Measurements from ENCODE around the gene CEP250. TPM values are rescaled to one million over a fixed set of nuclear protein-coding genes. Genes with fewer than 3 reads are reported as not detected.
A peak's percentile ranks its signal among the peaks of the same experiment; 100 is the strongest.
"Not testable (repeated sequence)": the region's sequence is repeated elsewhere in the genome, so short reads cannot be mapped to it uniquely, and the experiment has no call there.

CEP250 gene
- total RNA-seq, 2 donors from 2014 or later, result 11.1 to 17.3 TPM

DNA sequence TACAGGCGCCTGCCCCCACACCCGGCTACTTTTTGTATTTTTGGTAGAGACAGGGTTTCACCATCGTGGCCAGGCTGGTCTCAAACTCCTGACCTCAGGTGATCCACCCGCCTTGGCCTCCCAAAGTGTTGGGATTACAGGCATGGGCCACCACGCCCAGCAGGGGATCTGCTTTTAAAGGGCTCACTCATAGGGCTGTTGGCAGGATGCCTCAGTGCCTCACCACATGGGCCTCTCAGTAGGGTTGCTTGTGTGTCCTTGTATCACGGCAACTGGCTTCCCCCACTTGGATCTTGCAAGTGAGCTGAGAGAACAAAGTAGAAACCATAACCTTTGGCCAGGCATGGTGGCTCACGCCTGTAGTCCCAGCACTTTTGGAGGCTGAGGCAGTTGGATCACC is 89.5 kb downstream of the CEP250 start:
- intact Hi-C loops (cut with DNase I), result loop anchor here in 1 of 2 donors (5.0 kb wide), 1 partner anchor 72 kb away; the partner anchor contains the start of gene SPAG4
- DNase-seq, ATAC-seq: not testable (repeated sequence)

DNA sequence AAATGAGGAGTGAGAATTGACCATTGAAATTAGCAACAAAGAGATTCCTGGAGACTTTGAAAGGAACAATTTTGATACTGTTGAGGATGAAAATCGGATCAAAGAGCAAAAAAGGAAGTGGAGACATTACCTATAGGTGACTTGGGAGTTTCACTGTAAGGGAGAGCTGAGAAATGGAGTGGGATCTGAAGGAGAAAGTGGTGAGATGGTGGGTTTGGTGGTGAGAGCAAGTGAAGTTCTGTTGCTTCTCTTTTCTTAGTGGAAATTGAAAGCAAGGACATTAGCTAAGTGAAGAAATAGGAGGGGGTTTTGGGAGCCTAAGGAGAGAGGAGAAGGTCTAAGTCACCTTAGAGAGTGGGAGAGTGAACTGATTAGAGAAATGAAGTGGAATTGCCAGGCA is 90.7 kb downstream of the CEP250 start:
- no peak for ATAC-seq
- DNase-seq, result no peak
- intact Hi-C loops (cut with DNase I), result no loop called here

DNA sequence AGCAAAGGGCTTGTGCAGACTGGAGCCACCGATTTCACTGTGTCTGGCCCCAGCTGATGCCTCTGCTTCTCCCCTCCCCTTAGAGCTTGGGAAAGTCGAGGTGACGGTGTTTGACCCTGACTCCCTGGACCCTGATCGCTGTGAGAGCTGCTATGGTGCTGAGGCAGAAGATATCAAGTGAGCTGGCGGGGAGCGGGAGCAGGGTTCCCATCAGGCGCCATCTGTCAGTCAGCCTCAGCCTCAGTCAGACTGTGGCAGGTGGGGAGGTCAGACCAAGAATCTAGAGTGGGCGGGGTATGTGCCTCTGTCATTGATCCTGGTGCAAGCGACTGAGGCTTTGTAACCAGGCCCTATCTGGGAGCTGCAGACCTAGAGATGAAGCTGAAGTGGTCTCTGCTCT is 91.9 kb downstream of the CEP250 start:
- DNase-seq, result no peak
- no peak for ATAC-seq
- intact Hi-C loops (cut with DNase I), result no loop called here

DNA sequence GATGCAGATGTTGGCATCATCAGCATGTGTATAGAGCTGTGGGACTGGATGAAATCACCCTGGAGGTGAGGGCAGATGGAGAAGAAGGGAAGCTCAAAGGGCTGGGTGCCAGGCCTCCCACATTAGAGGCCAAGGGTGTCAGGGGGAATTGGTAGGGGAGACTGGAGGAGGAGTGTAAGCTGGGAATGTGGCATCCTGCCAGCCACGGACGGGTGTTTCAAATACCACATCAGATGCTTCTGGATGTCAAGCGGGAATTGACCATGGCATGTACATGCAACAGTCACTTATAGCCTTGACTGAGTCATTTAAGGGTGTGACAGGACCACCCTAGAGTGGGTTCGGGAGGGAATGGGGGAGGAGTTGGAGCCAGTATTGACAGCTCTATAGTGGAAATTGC is 96.1 kb downstream of the CEP250 start:
- no peak for DNase-seq
- ATAC-seq, result peak; percentile 19 to 34
- intact Hi-C loops (cut with DNase I), result no loop called here

DNA sequence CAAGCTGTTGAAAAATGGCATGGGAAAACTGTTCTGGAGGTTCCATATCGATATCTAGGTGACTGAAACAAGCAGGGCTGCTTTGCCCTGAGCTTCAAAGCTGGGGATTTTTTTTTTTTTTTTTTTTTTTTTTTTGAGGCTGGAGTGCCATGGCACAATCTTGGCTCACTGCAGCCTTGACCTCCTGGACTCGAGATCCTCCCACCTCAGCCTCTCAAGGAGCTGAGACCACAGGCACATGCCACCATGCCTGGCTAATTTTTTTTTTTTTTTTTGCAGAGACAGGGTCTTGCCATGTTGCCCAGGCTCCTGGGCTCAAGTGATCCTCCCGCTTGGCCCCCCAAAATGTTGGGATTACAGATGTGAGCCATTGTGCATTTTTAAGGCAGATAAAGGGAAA is 97.5 kb downstream of the CEP250 start:
- no peak for ATAC-seq
- intact Hi-C loops (cut with DNase I), result no loop called here
- no peak for DNase-seq

DNA sequence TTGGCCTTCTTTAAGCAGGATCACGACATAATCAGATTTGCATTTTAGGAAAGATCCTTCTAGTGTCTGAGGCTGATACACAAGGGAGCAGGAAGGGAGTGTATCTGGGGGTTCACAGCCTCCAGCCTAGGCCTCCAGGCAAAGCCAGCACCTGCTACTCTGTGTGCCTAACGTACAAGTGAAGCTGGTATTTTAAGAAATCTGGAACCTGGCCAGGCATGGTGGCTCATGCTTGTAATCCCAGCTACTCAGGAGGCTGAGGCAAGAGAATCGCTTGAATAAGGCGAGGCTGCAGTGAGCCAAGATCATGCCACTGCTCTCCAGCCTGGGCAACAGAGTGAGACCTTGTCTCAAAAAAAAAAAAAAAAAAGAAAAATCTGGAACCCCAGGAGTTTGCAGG is 100.1 kb downstream of the CEP250 start:
- intact Hi-C loops (cut with DNase I), result not testable (repeated sequence)

DNA sequence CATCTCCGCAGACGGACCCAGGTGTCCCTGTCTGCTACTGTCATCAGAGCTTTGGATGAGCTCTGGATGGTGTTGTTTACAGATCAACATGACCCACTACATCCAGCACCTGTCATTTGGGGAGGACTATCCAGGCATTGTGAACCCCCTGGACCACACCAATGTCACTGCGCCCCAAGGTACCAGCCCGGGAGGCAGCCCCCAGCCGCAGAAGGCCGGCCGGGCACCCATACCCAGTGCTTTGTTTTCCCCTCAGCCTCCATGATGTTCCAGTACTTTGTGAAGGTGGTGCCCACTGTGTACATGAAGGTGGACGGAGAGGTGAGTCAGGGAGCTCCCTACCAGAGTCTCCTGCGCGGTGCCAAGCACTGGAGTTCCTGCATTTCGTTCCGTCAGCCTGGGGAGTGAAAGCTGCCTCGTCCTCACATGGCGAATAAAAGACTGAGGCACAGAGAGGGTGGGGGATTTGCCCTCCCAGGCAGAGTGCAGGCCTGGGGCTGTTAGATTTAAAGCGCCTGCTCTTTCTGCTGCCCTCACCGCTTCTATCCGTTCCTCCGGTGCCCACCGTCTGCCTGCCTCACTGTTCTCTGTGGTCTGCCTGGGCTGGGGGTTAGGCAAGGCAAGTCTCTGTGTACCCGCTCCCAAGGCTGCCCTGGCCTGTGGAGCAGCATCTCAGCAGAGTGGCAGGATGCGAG is 100.7 kb downstream of the CEP250 start:
- intact Hi-C loops (cut with DNase I), result no loop called here
- DNase-seq, result no peak
- ATAC-seq, result no peak

More for the DNA sequence above, 100.1 kb downstream of the CEP250 start:
- DNase-seq, ATAC-seq: not testable (repeated sequence)

DNA sequence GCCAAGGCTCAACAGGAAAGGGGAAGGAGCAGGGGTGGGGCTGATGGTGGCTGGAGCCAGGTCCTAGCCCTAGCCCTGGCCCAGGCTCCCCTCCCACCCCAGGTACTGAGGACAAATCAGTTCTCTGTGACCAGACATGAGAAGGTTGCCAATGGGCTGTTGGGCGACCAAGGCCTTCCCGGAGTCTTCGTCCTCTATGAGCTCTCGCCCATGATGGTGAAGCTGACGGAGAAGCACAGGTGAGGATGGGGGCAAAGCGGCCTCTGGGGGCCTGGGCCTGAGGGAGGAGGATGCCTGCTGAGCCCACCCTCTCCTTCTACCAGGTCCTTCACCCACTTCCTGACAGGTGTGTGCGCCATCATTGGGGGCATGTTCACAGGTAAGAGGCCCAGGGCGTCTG is 101.5 kb downstream of the CEP250 start:
- intact Hi-C loops (cut with DNase I), result no loop called here
- DNase-seq (no peak), ATAC-seq (no peak)

DNA sequence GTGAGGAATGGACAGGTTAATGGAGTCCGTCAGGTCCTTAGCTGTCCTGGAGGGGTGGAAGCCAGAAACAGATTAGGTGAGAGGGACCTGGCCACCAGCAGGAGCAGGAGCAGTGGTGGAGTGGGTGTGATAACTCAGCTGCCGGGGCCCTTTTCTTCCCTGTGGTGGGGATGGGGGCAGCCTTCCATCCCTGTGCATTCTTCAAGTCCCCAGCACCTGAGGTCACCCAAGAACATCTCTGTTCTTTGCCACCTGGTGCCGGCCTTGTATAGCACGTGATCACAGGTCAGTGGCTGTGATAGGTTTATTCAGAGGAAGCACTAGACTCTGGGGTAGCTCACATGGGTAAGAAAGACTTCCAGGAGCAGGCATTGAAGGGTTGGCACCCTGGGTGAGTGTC is 103.1 kb downstream of the CEP250 start:
- ATAC-seq (no peak), DNase-seq (no peak)
- intact Hi-C loops (cut with DNase I), result no loop called here

DNA sequence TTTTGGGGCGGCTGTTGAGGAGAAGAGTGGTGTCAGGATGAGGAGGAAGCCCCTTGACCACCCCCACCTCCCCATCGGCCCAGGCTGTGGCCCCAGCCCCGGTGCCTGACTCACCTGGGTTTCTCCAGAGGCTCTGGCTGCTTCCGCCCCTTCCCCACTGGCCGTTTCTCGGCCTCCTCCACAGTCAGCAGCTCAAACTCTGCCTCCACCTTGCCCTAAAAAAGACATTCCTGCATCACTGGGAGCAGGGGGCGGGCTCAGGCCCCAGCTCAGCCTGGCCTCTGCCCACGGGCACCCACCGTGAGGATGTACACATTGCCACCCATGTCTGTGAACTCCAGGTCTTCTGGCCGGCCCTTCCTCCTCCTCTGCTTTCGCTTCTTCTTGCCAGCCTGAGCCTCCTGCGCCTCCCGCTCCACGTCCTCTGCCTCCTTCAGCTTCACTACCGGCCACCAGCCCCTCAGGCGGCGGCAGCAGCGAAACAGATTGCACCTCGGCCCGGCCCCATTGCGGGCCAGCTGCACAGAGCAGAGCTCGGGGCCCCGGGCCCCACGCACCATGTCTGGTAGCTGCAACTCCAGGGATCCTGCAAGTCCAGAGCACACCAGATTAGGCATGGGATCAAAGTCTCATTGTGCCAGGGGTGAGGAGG is 103.8 kb downstream of the CEP250 start:
- DNase-seq (no peak), ATAC-seq (no peak)
- intact Hi-C loops (cut with DNase I), result no loop called here

DNA sequence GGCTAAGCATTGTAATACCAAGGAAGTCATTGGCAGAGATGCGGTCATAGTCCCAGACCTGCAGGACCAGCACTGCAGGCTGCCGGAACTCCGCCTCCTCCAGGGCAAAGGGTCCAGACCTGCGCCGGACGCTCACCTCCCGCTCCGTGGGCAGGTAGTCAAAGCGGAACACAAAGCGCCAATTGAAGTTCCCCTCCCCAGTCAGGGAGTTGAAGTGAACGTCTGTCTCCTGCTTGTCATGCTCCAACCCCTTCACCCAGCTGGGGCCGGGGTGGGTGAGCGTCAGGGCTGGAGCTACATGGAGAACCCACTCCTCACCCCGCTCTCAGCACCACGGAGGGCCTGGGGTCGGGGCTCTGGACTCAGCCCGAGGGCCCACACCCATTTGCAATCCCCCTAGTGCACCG is 104.7 kb downstream of the CEP250 start:
- no peak for DNase-seq
- ATAC-seq, result no peak
- intact Hi-C loops (cut with DNase I), result no loop called here

DNA sequence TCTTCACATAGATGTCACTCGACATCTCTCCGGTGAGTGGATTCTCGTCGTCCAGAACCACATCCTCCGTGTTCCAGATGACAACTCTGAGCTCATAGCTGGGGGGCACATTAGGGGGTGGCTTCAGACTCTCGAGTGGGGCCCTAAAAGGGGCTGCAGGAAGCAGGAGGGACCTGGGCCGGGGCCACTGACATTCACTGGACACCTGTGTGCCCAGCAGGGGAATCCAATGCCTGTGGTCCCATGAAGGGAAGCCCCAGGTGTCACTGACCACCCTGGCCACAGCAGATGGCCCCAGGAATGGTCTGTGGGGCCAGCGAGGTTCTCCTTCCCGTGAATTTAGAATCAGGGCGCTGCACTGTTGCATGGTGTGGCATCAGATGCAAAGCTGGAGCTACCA is 105.1 kb downstream of the CEP250 start:
- DNase-seq (no peak), ATAC-seq (no peak)
- intact Hi-C loops (cut with DNase I), result no loop called here

DNA sequence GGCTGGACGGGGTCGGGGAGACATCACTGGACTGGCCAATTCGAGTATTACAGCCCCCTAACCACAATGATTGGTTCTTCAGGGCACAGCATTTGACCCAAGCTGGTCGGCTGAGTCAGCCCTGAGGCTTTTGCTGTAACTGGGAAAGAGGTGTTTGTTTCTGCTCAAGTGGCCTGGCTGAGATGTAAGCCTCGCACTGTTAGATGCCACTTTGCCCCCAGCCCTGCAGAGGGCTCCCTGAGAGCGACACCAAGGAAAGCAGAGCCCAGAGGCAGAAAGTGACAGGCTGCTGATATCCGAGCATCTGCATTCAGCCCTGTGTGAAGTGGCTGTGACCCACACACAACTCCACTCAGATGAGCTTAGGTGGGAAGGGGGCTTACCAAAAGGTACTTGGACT is 105.9 kb downstream of the CEP250 start:
- intact Hi-C loops (cut with DNase I), result no loop called here
- no peak for DNase-seq
- ATAC-seq, result peak; percentile 58 to 72

DNA sequence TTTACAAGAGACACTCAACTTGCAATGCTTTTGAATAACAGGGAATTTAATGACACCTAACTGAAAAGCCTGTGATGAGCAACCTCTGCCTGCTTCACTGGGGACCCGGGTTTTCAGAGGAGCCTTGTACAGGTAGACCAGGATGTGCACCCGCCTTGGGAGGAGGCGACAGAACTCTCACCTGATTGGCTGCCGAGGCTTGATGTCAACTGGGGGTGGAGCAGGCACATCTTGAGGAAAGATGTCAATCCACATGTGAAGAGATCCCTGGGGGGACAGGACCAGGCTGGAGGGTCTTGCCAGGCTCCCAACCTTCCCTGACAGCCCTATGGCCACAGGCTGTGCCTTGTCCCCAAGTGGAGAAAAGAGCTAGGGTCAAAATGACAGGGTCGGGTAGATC is 106.3 kb downstream of the CEP250 start:
- intact Hi-C loops (cut with DNase I), result no loop called here
- DNase-seq, result no peak
- no peak for ATAC-seq

DNA sequence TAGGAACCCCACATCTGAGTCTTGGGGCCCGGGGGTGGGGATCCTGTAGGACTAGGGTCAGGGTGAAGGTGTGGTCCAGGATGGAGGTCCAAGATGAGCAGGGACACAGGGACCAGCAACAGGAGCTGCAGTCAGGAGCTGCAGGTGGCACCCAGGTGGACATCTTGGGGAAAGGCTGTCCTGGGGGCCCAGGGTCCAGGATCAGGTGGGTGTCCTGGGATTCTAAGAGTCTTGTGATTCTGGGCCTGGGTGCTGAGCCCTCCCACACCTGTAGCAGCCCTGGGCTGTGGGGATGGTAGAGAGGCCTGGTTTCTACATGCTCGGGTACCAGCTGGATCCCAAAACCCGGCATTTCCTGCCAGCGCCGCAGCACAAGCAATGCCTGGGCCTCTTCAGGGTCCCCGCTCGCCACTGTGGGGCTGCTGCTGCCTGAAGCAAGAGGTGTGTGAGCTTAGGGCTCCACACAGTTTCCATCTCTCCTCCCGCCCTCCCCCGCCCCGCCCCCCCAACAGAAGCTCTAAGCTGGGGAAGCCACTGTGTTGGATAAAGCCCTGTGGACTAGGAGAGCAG is 107.2 kb downstream of the CEP250 start:
- intact Hi-C loops (cut with DNase I), result no loop called here
- no peak for ATAC-seq
- DNase-seq, result no peak

DNA sequence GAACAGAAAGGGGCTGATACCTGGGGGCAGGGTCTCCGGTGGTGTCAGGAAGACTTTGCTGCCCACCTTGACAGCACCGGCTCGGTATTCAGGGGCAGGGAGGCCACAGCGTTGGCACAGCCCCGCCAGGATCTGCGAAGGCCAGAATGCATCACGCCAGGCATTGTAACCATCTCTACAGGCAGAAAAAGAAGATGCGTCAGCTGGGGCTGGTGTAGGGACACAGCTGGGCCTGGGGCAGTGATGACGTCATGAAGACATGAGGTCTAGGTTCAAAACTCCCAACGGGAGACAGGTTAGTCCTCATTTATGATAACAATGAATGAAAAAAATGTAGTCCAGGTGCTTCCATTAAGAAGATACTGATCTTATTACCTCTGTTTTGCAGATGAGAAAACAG is 108.4 kb downstream of the CEP250 start:
- DNase-seq, result no peak
- intact Hi-C loops (cut with DNase I), result no loop called here
- no peak for ATAC-seq

DNA sequence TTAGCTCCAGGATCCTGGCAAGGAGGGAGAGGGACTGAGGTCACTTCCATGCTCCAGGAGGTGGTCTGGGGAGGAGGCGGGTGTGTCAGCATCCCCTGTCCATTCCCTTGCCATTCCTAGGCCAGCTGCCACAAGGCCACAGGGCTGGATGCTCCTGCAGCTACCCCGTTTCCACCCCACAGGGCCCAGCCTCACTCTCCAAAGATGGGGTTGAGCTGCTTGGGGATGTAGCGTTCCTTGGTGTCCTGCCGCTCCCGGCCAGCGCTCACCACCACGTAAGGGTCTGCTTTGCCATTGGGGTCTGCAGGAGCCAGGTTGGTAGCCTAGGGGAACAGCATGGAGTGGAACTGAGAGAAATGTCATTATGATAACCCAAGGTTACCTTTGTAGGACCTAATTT is 109.5 kb downstream of the CEP250 start:
- DNase-seq (no peak), ATAC-seq (no peak)
- intact Hi-C loops (cut with DNase I), result no loop called here

DNA sequence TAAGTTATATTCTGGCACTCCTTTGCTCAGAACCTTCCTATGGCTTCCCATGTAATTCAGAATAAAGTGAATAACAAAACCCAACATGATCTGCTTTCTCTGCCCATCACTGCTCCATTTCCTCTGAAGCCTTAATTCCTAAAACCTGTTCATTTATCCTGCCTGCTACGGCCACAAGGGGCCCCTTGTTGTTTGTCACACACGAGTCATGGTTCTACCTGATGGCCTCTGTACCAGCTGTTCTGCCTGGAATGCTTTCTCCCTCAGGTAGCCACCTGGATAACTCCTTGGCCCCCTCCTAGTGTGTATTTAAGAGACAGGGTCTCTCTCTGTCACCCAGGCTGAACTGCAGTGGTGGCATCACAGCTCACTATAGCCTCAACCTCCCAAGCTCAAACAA is 113.2 kb downstream of the CEP250 start:
- ATAC-seq, result no peak
- DNase-seq, result no peak
- intact Hi-C loops (cut with DNase I), result no loop called here
